ENCODE measurements around the gene DNMT1.

The DNMT1 gene

GRCh38 chr19:10118960-10119359 is 75.8 kb downstream of the DNMT1 start:
- Histone ChIP-seq H3K27me3 (no peaks in the 10 kb centered on the region), H3K27ac (peak overlapping the region; percentile 72), H3K9me3 (no peaks in the 10 kb centered on the region), H3K4me3 (ENCODE audit: low read depth in 1 of 2, low read length in 1 of 2) (peak overlapping the region; percentile 71 to 91), H3K4me1 (ENCODE audit: control insufficient read depth in 1 of 2, insufficient read depth in 1 of 2, low read depth in 1 of 2, low read length in 1 of 2) (peaks cover 10 to 11% of the 10 kb centered on the region in 2 experiments), H3K36me3 (peaks cover 39% of the 10 kb centered on the region)
- TF ChIP-seq CTCF (IDR thresholded peaks at IDR 0.05), result no peak

GRCh38 chr19:10116866-10117616 is 77.7 kb downstream of the DNMT1 start:
- no peak overlapping the region for H3K27ac ChIP-seq
- no peak for TF ChIP-seq CTCF (IDR thresholded peaks at IDR 0.05)
- no peak overlapping the region for H3K4me3 ChIP-seq (ENCODE audit: low read depth in 1 of 2, low read length in 1 of 2)
- peaks cover 39% of the 10 kb centered on the region for H3K36me3 ChIP-seq
- no peaks in the 10 kb centered on the region for H3K9me3 ChIP-seq
- H3K27me3 ChIP-seq, result no peaks in the 10 kb centered on the region
- peaks cover 19 to 23% of the 10 kb centered on the region in 2 experiments for H3K4me1 ChIP-seq (ENCODE audit: control insufficient read depth in 1 of 2, insufficient read depth in 1 of 2, low read depth in 1 of 2, low read length in 1 of 2)

GRCh38 chr19:10116085-10116865 is 78.5 kb downstream of the DNMT1 start:
- TF ChIP-seq CTCF (IDR thresholded peaks at IDR 0.05), result no peak
- Histone ChIP-seq H3K9me3 (no peaks in the 10 kb centered on the region), H3K36me3 (peaks cover 39% of the 10 kb centered on the region), H3K4me1 (ENCODE audit: control insufficient read depth in 1 of 2, insufficient read depth in 1 of 2, low read depth in 1 of 2, low read length in 1 of 2) (peaks cover 26 to 31% of the 10 kb centered on the region in 2 experiments), H3K27ac (no peak overlapping the region), H3K4me3 (ENCODE audit: low read depth in 1 of 2, low read length in 1 of 2) (no peak overlapping the region), H3K27me3 (no peaks in the 10 kb centered on the region)

GRCh38 chr19:10115392-10116084 is 79.2 kb downstream of the DNMT1 start:
- H3K4me1 ChIP-seq (ENCODE audit: control insufficient read depth in 1 of 2, insufficient read depth in 1 of 2, low read depth in 1 of 2, low read length in 1 of 2), result peaks cover 33 to 37% of the 10 kb centered on the region in 2 experiments
- no peak overlapping the region for H3K27ac ChIP-seq
- no peak for TF ChIP-seq CTCF (IDR thresholded peaks at IDR 0.05)
- H3K4me3 ChIP-seq (ENCODE audit: low read depth in 1 of 2, low read length in 1 of 2), result no peak overlapping the region
- peaks cover 39% of the 10 kb centered on the region for H3K36me3 ChIP-seq
- no peaks in the 10 kb centered on the region for H3K9me3 ChIP-seq
- no peaks in the 10 kb centered on the region for H3K27me3 ChIP-seq

GRCh38 chr19:10114651-10115391 is 79.9 kb downstream of the DNMT1 start:
- no peaks in the 10 kb centered on the region for H3K27me3 ChIP-seq
- no peaks in the 10 kb centered on the region for H3K9me3 ChIP-seq
- TF ChIP-seq CTCF (IDR thresholded peaks at IDR 0.05), result no peak
- no peak overlapping the region for H3K4me3 ChIP-seq (ENCODE audit: low read depth in 1 of 2, low read length in 1 of 2)
- H3K36me3 ChIP-seq, result peaks cover 43% of the 10 kb centered on the region
- no peak overlapping the region for H3K27ac ChIP-seq
- peaks cover 31 to 37% of the 10 kb centered on the region in 2 experiments for H3K4me1 ChIP-seq (ENCODE audit: control insufficient read depth in 1 of 2, insufficient read depth in 1 of 2, low read depth in 1 of 2, low read length in 1 of 2)

Measured in neutrophil (primary cell).